ENCODE results near the gene FGGY.
A peak's percentile ranks its signal among the peaks of the same experiment; 100 is the strongest.

The FGGY gene

DNA sequence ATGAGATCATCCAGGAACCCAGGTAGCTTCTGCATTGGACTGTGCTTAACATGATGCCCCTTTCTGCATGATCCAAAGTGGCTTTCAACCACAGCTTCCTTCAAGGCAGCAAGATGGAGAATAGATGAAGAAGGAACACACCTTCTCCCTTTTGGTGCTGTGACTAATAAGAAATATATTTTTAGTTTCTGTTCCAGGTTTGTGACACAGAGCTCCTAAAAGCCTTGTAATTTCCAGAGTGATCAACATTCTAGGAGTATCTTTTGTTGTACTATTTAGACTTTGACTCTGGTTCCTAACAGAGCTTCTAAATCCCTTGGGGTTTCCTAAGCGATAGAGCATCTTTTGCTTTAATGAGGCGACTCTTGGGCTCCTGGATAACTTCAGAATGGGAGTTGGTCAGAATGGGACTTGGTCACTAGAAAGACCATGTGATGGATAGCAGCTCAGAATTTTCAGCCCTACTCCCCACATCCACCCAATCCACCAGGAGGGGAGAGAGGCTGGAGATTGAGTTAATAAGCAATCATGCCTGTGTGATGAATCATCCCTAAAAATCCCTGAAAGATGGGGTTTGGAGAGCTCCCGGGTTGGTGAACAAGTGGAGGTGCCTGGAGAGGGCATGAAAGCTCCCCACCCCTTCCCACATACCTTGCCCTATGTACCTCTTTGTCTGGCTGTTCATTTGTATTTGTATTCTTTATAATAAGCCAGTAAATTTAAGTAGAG lies 134.8 kb downstream of the FGGY start:
- Histone ChIP-seq H3K4me1 (ENCODE audit: insufficient read depth, insufficient read length) (peaks cover 11% of the 10 kb centered on the region), H3K27me3 (ENCODE audit: insufficient read depth, insufficient read length) (no peaks in the 10 kb centered on the region), H3K4me3 (ENCODE audit: insufficient read length, low read depth) (no peak overlapping the region), H3K9ac (ENCODE audit: insufficient read length, low read depth) (no peak overlapping the region), H3K36me3 (ENCODE audit: insufficient read depth, insufficient read length, low read length) (no peaks in the 10 kb centered on the region), H3K9me3 (ENCODE audit: insufficient read depth, low read length) (no peaks in the 10 kb centered on the region)
- DNase-seq (ENCODE audit: low read depth, low spot score) = no peak
- TF ChIP-seq SUZ12 (IDR thresholded peaks at IDR 0.05; ENCODE audit: extremely low read depth, insufficient read depth, insufficient read length) (no peak), ZNF274 (IDR thresholded peaks at IDR 0.05; ENCODE audit: low read depth, low read length) (no peak), YY1 (IDR thresholded peaks at IDR 0.05; ENCODE audit: insufficient read depth, insufficient read length) (no peak)

DNA sequence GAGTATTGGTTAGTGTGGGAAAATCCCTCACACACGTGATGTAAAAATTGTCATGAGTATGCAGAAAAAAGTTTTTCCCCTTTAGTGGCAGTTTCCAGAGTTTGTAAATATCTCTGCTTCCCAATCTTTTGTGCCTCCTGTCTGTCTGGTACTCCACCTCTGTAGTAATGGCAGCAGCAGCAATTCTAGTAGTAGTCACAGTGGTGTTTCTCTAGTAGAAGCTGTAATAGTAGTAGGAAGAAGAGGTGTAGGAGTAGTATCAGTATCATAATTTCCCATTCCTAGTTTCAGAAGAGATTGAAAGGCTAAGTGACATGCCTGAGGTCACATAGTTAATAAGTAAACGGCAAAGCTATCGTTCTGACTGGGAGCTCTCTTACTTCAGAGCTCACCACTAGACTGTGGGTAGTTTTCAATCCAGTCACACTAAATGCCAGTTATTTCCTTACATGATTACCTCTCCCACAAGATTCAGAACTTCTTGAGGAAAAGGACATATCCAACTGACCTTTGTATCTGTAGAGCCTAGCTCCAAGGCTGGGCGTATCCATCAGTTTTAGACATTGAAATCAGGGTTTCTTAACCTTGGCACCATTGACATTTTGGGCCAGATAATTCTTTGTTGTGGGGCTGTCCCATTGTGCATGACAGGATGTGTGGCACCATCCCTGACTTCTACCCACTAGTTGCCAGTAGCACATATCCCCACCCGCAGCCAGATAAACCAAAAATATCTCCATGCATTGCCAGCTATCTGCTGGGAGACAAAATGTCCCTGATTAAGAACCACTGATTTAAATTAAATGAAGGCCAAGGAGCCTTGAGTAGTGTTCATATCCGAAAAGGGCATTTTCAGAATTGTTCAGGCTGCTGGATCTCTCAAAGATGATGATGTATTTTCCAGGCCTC lies 135.9 kb downstream of the FGGY start:
- Histone ChIP-seq H3K4me1 (ENCODE audit: insufficient read depth, insufficient read length) (peaks cover 15% of the 10 kb centered on the region), H3K27me3 (ENCODE audit: insufficient read depth, insufficient read length) (no peaks in the 10 kb centered on the region), H3K4me3 (ENCODE audit: insufficient read length, low read depth) (no peak overlapping the region), H3K9ac (ENCODE audit: insufficient read length, low read depth) (no peak overlapping the region), H3K9me3 (ENCODE audit: insufficient read depth, low read length) (no peaks in the 10 kb centered on the region), H3K36me3 (ENCODE audit: insufficient read depth, insufficient read length, low read length) (no peaks in the 10 kb centered on the region)
- TF ChIP-seq YY1 (IDR thresholded peaks at IDR 0.05; ENCODE audit: insufficient read depth, insufficient read length) (no peak), ZNF274 (IDR thresholded peaks at IDR 0.05; ENCODE audit: low read depth, low read length) (no peak), SUZ12 (IDR thresholded peaks at IDR 0.05; ENCODE audit: extremely low read depth, insufficient read depth, insufficient read length) (no peak)
- no peak for DNase-seq (ENCODE audit: low read depth, low spot score)

GRCh38 chr1:59433440-59433813 lies 136.5 kb downstream of the FGGY start:
- H3K4me3 ChIP-seq (ENCODE audit: insufficient read length, low read depth) = no peak overlapping the region
- no peak overlapping the region for H3K9ac ChIP-seq (ENCODE audit: insufficient read length, low read depth)
- no peaks in the 10 kb centered on the region for H3K9me3 ChIP-seq (ENCODE audit: insufficient read depth, low read length)
- H3K36me3 ChIP-seq (ENCODE audit: insufficient read depth, insufficient read length, low read length) = no peaks in the 10 kb centered on the region
- peaks cover 15% of the 10 kb centered on the region for H3K4me1 ChIP-seq (ENCODE audit: insufficient read depth, insufficient read length)
- no peak for DNase-seq (ENCODE audit: low read depth, low spot score)
- TF ChIP-seq ZNF274 (IDR thresholded peaks at IDR 0.05; ENCODE audit: low read depth, low read length) = no peak
- TF ChIP-seq SUZ12 (IDR thresholded peaks at IDR 0.05; ENCODE audit: extremely low read depth, insufficient read depth, insufficient read length) = no peak
- TF ChIP-seq YY1 (IDR thresholded peaks at IDR 0.05; ENCODE audit: insufficient read depth, insufficient read length) = no peak
- H3K27me3 ChIP-seq (ENCODE audit: insufficient read depth, insufficient read length) = no peaks in the 10 kb centered on the region

DNA sequence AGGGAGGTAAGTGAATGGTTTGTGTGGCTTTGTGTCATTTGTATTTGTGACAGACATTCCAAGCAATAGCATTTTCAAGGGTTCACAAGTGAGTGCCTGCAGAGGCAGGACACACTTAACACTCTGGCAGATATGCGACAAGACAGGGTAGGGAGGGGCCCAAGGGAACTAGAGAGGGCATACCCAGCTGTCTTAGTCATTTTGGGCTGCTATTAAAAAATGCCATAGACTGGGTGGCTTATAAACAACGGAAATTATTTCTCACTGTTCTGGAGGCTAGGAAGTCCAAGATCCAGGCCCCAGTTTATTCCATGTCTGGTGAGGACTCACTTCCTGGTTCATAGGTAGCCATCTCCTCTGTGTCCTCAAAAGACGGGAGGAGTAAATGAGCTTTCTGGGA lies 137.4 kb downstream of the FGGY start:
- H3K27me3 ChIP-seq (ENCODE audit: insufficient read depth, insufficient read length) = no peaks in the 10 kb centered on the region
- DNase-seq (ENCODE audit: low read depth, low spot score) = no peak
- TF ChIP-seq YY1 (IDR thresholded peaks at IDR 0.05; ENCODE audit: insufficient read depth, insufficient read length) (no peak), ZNF274 (IDR thresholded peaks at IDR 0.05; ENCODE audit: low read depth, low read length) (no peak), SUZ12 (IDR thresholded peaks at IDR 0.05; ENCODE audit: extremely low read depth, insufficient read depth, insufficient read length) (no peak)
- H3K9me3 ChIP-seq (ENCODE audit: insufficient read depth, low read length) = no peaks in the 10 kb centered on the region
- no peak overlapping the region for H3K9ac ChIP-seq (ENCODE audit: insufficient read length, low read depth)
- H3K4me1 ChIP-seq (ENCODE audit: insufficient read depth, insufficient read length) = peaks cover 15% of the 10 kb centered on the region
- no peaks in the 10 kb centered on the region for H3K36me3 ChIP-seq (ENCODE audit: insufficient read depth, insufficient read length, low read length)
- H3K4me3 ChIP-seq (ENCODE audit: insufficient read length, low read depth) = no peak overlapping the region

GRCh38 chr1:59436637-59437036 lies 139.7 kb downstream of the FGGY start:
- no peaks in the 10 kb centered on the region for H3K36me3 ChIP-seq (ENCODE audit: insufficient read depth, insufficient read length, low read length)
- H3K4me3 ChIP-seq (ENCODE audit: insufficient read length, low read depth) = no peak overlapping the region
- DNase-seq (ENCODE audit: low read depth, low spot score) = peak; percentile 44

GRCh38 chr1:59438058-59438560 lies 141.2 kb downstream of the FGGY start:
- H3K27me3 ChIP-seq (ENCODE audit: insufficient read depth, insufficient read length) = no peaks in the 10 kb centered on the region
- H3K4me1 ChIP-seq (ENCODE audit: insufficient read depth, insufficient read length) = peaks cover 15% of the 10 kb centered on the region
- no peak for TF ChIP-seq YY1 (IDR thresholded peaks at IDR 0.05; ENCODE audit: insufficient read depth, insufficient read length)
- TF ChIP-seq SUZ12 (IDR thresholded peaks at IDR 0.05; ENCODE audit: extremely low read depth, insufficient read depth, insufficient read length) = no peak
- no peak for TF ChIP-seq ZNF274 (IDR thresholded peaks at IDR 0.05; ENCODE audit: low read depth, low read length)
- DNase-seq (ENCODE audit: low read depth, low spot score) = no peak
- no peak overlapping the region for H3K9ac ChIP-seq (ENCODE audit: insufficient read length, low read depth)
- no peaks in the 10 kb centered on the region for H3K9me3 ChIP-seq (ENCODE audit: insufficient read depth, low read length)
- H3K4me3 ChIP-seq (ENCODE audit: insufficient read length, low read depth) = no peak overlapping the region
- no peaks in the 10 kb centered on the region for H3K36me3 ChIP-seq (ENCODE audit: insufficient read depth, insufficient read length, low read length)

More at GRCh38 chr1:59436637-59437036, 139.7 kb downstream of the FGGY start:
- TF ChIP-seq YY1 (IDR thresholded peaks at IDR 0.05; ENCODE audit: insufficient read depth, insufficient read length) (no peak), SUZ12 (IDR thresholded peaks at IDR 0.05; ENCODE audit: extremely low read depth, insufficient read depth, insufficient read length) (no peak), ZNF274 (IDR thresholded peaks at IDR 0.05; ENCODE audit: low read depth, low read length) (no peak)
- Histone ChIP-seq H3K9me3 (ENCODE audit: insufficient read depth, low read length) (no peaks in the 10 kb centered on the region), H3K9ac (ENCODE audit: insufficient read length, low read depth) (no peak overlapping the region), H3K4me1 (ENCODE audit: insufficient read depth, insufficient read length) (peaks cover 15% of the 10 kb centered on the region), H3K27me3 (ENCODE audit: insufficient read depth, insufficient read length) (no peaks in the 10 kb centered on the region)

GRCh38 chr1:59442492-59442891 lies 145.6 kb downstream of the FGGY start:
- no peak overlapping the region for H3K9ac ChIP-seq (ENCODE audit: insufficient read length, low read depth)
- H3K36me3 ChIP-seq (ENCODE audit: insufficient read depth, insufficient read length, low read length) = no peaks in the 10 kb centered on the region
- TF ChIP-seq ZNF274 (IDR thresholded peaks at IDR 0.05; ENCODE audit: low read depth, low read length) (no peak), YY1 (IDR thresholded peaks at IDR 0.05; ENCODE audit: insufficient read depth, insufficient read length) (no peak), SUZ12 (IDR thresholded peaks at IDR 0.05; ENCODE audit: extremely low read depth, insufficient read depth, insufficient read length) (no peak)
- H3K4me1 ChIP-seq (ENCODE audit: insufficient read depth, insufficient read length) = peaks cover 2% of the 10 kb centered on the region
- no peaks in the 10 kb centered on the region for H3K27me3 ChIP-seq (ENCODE audit: insufficient read depth, insufficient read length)
- DNase-seq (ENCODE audit: low read depth, low spot score) = no peak
- H3K4me3 ChIP-seq (ENCODE audit: insufficient read length, low read depth) = no peak overlapping the region
- H3K9me3 ChIP-seq (ENCODE audit: insufficient read depth, low read length) = no peaks in the 10 kb centered on the region

All from NT2/D1 (cell line).